Measurements from ENCODE around the gene KCTD20. TPM values are rescaled to one million over a fixed set of nuclear protein-coding genes. Genes with fewer than 3 reads are reported as not detected.

KCTD20 gene

Small RNA genes lying within 50 kb of the gene (small RNA-seq; reads per million reads assigned to genes)
- not detected for gene RN7SL502P (ENCODE audit: insufficient read depth)
